HG02588 (cell line): ENCODE data around the gene CNIH3.
"Not testable (repeated sequence)": the region's sequence is repeated elsewhere in the genome, so short reads cannot be mapped to it uniquely, and the experiment has no call there.

Source experiments
- ATAC-seq: cut with Tn5 transposase; IDR thresholded peaks from one replicate; pipeline ENCODE4 v1.9.1; 2021; ENCODE audit warnings: mild to moderate bottlenecking, moderate library complexity; ENCODE audit not compliant: unreplicated experiment

CNIH3 gene

DNA sequence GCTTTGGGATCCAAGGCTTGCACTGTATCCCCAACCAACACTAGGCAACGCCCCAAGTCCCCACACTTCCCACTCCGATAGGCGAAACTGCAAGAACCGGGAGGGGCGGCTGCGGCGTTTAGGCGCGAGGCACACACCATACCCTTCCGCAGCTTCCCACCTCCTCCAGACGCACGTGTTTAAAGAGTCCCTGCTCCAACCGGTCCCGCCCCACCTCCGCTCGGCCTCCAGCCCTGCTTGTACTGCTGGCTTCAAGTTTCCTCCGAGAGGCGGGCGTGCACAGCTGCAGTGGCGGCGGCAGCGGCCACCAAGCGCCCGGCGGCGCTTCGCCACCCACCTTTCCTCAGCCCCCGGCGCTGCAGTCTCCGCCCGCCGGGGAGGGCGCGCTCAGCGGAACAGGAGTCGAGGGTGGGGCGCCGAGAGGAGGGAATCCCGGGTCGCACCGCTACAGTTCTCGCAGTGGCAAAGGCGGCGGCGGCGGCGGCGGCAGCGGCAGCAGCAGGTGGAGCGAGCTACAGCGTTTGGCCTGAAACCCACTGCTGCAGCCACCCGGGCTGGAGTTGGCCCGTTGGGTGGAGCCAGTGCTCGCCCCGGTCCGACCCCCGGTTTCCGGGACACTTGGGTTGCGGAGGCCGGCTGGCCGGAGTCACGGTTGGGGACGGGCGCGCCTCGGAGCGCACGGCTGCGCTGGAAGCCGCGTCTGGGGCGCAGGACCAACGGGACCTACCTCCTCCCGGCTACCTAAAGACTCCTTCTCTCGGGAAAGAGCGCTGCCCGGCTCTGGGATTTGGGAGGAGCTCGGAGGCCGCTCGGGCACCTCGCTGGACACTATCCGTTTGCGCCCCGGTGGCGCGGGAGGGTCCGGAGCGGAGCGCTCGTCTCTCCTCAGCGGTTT, at the start of gene CNIH3:
TSS of gene CNIH3 (plus strand) at position 457 of the 895 bp plus-strand sequence. CDS start 858 bp downstream, outside the sequence.
- ATAC-seq = no peak

DNA sequence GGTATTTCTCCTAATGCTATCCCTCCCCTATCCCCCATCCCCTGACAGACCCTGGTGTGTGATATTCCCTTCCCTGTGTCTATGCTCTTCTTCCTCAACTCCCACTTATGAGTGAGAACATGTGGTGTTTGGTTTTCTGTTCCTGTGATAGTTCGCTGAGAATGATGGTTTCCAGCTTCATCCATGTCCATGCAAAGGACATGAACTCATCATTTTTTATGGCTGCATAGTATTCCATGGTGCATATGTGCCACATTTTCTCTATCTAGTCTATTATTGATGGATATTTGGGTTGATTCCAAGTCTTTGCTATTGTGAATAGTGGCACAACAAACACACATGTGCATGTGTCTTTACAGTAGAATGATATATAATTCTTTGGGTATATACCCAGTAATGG, 49.6 kb upstream of the CNIH3 start:
- not testable (repeated sequence) for ATAC-seq

DNA sequence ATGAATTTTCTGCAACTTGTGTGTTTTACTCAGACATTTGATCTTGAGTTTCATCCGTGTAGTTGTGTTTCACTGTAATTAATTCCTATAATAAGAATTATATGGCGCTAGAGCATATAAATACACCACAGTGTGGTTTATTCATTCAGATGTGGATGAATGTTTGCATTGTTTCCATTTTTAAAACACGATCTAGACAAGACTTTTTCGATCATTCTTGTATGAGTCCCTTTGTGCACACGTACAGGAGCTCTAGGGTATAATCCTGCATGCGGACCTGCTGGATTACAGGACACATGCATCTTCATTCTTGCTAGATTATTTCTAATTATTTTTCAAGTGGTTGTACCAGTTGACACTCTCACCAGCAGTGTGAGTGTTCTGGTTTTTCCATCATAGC, 46.8 kb upstream of the CNIH3 start:
- ATAC-seq = no peak

DNA sequence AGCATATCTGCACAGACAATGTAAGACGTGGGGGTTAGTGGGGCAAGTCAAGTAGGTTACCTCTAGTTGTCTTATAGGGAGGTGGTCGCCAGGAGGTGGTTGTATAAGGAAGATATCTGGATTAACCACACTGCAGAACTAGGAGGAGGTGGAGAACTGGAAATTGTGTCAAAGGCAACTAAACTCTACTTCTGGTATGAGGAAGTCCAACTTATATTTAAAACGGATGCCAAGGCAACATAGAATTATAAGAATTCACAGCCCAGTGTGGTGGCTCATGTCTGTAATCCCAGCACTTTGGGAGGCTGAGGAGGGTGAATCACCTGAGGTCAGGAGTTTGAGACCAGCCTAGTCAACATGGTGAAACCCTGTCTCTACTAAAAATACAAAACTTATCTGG, 44.1 kb upstream of the CNIH3 start:
- not testable (repeated sequence) for ATAC-seq

DNA sequence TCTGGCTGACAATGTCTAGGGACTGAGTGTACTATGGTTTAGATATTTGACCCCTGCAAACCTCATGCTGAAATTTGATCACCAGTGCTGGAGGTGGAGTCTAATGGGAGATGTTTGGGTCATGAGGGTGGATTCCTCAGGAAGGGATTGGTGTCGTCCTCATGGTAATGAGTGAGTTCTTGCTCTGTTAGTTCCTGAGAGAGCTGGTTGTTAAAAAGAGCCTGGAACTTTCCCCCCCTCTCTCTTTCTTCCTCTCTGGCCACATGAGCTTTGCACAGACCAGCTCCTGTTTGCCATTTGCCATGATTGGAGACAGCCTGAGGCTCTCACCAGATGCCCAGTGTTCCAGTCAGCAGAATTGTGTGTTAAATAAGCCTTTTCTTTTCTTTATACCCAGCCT, 36.6 kb upstream of the CNIH3 start:
- no peak for ATAC-seq

DNA sequence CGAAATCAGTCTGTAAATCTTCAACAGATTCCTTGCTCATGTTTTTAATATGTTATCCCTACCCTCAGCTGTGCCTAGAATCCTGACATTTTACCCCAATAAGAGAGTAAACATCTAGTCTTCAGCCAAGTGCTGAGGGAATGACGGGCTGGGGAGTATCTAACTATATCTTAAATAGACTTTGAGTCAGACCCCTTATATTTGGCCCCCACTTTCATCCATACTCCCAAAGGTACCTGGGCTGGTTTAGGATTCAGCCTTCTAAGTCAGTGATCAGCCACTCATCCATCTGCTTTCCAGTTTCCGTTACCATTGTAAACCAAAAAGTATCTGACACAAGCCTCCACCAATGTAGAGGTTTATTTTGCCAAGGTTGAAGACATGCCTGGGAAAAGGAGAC, 36.1 kb upstream of the CNIH3 start:
- no peak for ATAC-seq

DNA sequence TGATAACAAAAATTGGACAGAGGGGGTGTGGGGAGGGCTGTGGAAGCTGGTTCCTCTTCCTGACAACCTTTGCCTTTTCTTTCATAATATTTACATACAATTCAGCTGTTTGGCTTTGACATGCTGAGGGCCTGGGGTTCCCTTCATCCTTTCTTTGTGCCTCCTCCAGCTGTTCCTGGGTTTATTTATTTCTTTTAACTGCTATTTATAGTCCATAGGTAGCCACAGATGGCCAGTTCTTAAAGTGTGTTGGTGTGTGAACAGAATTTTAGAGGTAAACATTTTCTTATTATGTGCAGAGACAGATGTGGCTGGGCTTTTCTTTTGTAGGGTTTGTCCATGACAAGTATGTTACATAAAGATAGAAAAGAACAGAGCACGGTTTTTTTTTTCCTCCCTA, 34.1 kb upstream of the CNIH3 start:
- ATAC-seq = no peak

DNA sequence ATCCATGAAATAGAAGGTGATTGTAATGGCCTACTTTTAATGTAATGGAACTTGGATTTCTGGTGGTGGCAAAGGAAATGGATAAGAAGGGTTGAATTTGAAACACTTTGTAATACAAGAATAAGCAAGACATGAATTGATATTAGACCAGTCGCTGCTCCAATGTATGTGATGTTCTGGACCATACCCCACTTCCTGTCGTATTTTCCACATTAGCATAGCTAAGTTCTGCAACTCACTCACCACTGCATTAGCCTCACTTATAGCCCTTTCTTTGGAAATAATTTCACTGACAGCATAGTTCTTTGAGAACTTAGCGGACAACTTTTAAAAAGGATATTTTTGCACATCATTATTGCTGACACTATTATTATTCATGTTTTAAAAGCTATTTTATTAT, 32.3 kb upstream of the CNIH3 start:
- ATAC-seq = no peak

DNA sequence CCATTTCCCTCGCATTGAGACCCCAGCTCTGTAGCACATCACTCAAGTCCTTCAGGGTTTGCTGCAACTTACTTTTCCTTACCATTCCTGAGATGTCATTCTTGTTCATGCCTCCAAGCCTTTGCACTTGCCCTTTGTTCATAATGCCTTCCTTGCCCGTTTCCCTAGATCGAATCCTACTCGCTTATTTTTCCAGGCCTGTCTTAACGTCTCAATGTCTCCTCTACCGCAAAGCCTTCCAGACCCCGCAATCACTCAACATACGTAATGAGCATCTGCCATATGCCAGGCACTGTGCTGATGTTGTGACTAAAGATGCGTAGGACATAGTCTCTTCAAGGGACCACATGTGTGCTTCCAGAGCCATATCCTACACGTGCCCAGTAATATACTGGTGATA, 31.1 kb upstream of the CNIH3 start:
- ATAC-seq = no peak

DNA sequence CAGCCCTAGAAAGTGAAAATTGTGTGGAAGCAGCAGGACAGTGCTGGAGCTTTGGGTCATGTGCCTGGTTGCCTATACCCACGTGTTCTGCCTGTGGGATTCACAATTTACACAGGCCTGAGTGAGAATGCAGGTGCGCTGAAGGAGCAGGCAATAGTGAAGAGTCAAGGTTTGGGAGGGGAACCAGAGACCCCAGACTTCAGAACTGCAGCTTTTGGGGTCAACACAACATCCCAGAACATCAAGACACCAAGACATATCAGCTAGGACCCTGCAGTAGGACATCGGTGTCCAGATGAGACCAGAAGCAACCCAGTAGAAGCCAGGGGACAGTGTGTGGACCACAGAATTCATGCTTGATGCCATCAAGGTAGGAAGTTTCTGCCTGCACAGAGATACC, 29.1 kb upstream of the CNIH3 start:
- no peak for ATAC-seq

DNA sequence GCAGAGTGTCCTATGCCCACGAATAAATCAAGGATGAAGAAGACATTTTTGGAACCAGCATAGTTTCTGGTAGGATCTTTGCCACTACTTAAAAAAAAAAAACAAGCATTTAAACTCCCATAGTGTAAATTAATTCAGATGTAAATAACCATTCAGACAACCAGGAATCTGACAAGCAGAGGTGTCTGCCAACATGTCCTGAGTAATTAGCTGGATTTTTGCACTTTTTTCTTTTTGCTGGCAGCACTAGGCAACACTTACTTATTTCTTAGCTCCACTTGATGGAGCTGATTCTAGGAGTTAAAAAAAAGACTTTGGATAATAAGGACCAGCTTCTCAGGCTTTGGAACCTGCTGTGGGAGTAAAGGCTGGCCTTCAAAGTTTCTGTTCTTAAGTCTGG, 27.6 kb upstream of the CNIH3 start:
- ATAC-seq = no peak

DNA sequence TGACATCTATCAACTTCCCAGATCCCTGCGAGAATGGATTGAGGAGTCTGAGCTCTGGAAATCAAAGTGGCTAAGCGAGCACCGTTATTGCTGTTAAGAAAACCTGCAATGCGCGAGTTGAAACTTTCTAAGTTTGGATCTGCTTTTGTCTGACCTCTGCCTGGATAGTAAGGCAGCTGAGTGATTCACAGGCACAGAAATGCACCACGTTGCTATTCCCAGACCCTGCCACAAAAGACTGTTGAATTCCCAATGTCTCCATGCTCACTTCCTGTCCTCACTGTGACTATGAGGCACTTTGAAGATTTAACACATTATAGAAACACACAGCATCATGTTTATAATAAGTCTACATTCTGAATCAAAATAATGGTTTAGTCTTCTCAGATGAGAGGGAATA, 27.1 kb upstream of the CNIH3 start:
- ATAC-seq = no peak

DNA sequence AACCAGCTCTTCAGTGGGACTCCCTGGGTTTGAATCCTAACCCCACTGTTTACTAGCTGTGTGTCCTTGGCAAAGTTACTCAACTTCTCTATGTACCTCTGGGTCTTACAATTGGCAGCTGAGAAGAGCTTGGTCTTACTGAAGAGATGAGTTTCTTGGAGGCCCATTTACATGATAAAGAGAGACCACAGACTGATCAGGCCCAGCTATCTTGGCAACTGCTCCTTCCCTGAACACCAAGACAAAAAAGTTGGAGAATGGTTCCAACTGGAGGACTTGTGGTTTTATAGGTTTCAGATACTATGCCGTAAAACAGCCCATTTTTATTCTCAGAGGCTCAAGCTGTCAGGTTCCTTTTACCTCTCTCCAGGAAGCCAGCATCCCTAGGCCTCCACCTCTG, 24.8 kb upstream of the CNIH3 start:
- no peak for ATAC-seq

DNA sequence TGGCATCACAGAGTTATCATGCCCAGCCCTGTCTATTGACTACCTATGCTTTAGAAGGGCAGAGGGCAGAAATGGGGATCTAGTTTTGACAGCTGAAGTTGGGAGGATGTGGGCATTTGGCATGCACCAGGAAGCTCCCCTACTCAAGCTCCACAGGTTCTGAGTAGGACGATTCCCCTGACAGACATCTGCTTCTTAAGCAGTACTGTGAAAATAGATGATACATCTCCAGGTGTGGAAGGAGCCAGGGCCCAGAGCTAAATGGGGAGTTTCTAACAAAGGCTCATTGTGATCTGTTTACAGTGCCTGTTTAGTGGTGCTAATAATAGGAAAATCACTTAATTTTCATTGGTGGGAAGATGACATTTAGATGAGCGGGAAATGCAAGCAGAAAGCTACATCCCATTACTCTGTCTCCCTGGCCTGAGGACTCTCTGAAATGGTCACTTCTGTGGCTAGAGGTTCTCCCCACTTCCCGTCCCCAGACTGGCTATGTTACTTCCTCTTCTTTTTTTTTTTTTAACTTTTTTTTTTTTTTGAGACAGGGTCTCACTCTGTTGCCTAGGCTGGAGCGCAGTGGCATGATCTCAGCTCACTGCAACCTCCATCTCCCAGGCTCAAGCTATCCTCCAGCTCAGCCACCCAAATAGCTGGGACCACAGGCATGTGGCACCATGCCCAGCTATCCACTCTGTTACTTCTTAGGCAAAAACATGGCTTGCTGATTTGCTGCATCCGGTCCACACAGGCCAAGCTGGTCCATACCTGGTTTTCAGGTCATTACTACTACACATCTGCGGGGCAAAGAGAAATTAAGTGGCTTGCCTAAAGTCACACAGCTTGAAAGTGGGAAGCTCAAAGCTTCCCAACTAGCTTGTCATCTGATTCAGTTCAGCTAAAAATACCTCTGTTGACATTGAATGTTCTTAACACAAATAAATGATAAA, 23.2 kb upstream of the CNIH3 start:
- ATAC-seq = no peak

DNA sequence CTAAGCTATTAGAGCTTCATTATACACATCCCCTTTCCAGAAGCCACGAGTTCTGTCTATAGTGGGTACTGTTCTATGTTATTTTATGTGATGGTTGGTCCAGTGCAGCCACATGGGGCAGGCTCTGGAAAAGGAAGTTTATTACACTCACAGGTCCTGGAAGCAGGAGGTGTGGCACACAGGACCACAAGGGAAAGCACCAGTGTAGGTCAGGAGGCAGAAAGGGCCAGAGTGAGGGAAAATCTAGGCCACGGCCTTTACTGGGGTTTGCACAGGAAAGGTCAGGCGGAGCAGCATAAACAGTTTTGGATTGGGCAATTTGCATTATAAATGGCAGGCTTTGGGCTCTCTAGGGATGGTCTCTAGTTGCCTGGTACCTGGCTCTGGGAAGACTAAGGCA, 21.8 kb upstream of the CNIH3 start:
- no peak for ATAC-seq

DNA sequence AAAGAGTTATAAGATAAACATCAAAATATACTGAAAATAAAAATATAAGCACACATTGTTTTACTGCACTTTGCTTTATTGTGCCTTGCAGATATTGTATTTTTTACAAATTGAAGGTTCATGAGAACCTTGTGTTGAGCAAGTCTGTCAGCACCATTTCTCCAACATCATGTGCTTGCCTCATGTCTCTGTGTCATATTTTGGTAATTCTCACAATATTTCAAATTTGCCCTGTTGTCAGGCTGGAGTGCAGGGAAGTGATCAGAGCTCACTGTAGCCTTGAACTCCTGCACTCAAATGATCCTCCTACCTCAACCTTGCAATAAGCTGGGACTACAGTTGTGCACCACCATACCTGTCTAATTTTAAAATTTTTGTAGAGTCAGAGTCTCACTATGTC, 21.3 kb upstream of the CNIH3 start:
- no peak for ATAC-seq

DNA sequence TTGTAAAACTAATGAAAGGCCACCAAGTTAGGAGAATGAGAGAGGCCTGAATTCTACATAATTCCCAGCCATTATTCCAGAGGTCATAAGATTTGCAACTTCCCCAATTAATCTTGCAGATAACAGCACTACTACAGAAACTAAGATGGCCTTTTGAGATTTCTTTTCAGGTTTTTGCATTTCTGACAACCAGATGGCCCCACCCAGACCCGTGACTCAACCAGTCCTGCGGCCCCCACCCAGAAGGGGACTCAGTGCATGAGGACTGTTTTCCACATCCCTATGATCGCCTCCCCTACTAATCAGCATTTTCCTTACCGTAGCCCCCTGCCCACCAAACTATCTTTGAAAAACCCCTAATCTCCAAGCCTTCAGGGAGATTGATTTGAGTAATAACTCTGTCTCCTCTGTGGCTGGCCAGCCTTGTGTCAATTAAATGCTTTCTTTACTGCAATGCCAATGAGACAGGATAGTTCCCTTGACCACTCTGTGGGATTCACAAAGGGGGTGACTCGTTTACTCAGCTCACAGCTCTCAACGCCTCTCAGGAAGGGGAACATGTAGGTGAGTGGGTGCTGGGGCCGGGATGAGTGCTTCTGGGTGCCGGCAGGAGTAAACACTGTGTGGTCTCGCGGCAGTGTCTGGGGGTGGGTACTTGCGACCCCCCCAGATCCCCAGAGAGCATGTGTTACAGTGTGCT, 10.5 kb upstream of the CNIH3 start:
- no peak for ATAC-seq

DNA sequence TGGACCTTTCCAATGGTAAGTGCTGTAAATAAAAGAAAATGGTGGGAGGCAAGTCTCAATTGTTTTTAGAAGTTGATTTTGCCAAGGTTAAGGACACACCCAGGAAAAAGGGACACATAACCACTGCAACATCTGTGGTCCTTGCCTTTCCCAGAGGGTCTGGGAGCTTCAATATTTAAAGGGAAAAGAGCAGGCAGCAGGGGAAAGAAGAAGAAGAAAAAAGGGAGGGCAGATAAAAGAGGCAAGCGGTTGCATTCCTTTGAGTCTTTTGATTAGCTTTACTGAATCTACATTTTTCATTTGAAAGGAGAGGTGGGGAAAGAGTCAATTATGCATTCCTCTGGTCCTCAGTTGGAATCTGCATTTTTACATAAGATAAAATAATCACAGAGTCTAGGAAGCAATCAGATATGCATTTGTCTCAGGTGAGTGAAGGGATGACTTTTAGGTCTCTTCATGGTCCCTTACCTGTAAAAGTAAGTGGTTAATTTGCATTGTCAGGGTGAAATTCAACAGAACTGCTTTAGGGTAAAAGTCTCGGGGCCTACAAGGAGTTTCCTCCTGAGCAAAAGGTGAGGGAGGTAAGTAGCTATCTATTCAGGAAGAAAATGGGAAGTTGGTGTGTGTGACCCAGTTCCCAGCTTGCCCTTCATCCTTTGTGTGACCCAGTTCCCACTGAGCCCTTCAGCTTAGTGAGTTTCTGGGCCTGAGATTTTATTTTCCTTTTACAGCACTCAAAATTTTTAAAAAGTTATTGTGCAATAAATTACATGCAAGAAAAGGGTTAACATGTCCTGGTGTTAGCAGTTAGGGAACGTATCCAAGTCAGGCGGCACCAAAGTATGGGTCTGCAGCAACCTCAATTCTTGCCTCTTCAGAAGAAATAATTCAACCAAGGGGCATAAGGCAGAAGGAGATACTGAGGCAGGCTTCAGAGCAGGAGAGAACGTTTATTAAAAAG, 8.6 kb upstream of the CNIH3 start:
- ATAC-seq = no peak

DNA sequence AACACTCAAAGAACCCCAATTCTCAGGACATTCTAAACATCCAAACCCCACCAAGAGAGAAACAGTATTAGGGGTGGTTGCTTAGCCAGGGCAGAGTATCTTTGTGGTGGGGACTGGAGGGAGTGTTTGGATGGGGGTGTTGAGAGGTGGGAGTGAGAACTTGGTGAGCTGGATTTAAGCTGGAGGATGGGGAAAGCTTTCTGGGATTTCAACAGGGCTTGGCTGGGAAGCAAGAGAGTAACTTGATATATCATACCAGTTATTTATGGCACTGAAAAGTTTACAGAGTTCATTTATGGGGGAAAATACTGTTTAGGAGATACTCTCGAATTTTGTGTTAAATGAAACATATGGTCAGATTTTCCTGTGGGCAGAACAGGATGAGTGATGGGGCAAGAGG, 6.8 kb upstream of the CNIH3 start:
- ATAC-seq = no peak

DNA sequence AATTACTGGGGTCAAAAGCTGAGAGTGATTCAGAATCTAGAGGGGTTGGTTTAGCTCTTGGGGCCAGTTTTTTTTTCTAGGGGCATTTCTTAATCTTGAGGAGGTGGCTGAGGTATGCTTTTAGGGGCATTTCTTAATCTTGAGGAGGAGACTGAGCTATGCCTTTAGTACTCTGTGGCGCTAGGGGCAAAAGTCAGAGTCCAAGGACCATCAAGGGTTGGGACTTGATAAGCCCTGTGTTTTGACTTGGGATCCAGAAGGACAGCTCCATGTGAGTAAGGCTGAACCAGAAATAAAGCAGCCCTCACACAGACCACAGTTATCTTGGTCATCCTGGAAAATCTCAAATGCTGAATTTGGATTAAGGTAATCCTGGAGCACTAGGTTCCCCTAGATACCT, 3.9 kb upstream of the CNIH3 start:
- no peak for ATAC-seq
